H9 (cell line): ENCODE data around the gene SLC16A11. TPM values are rescaled to one million over a fixed set of nuclear protein-coding genes. Genes with fewer than 3 reads are reported as not detected.
A peak's percentile ranks its signal among the peaks of the same experiment; 100 is the strongest.

Experiments used
- DNase-seq: peaks from one replicate; pipeline ENCODE4 v3.0.0-alpha.2; 2017
- H2AFZ ChIP-seq: one replicate; pipeline ENCODE4 v1.6.1; 2013; ENCODE audit warnings: mild to moderate bottlenecking, low read length, control low read depth, moderate library complexity
- H2AK5ac ChIP-seq: 2 replicates; pipeline ENCODE4 v1.6.1; 2013; ENCODE audit warnings: low read length, control low read depth, mixed read lengths; ENCODE audit not compliant: insufficient read length
- H2BK120ac ChIP-seq: one replicate; pipeline ENCODE4 v1.6.1; 2013; ENCODE audit warnings: low read depth, mild to moderate bottlenecking, low read length, control low read depth, inconsistent platforms; ENCODE audit not compliant: poor library complexity, severe bottlenecking
- H2BK12ac ChIP-seq: 2 replicates; pipeline ENCODE4 v1.6.1; 2013; ENCODE audit warnings: low read length, control low read depth, mixed read lengths, low read depth; ENCODE audit not compliant: insufficient read length
- H2BK15ac ChIP-seq: 2 replicates; pipeline ENCODE4 v1.6.1; 2013; ENCODE audit warnings: low read depth, low read length, control low read depth
- H2BK20ac ChIP-seq: one replicate; pipeline ENCODE4 v1.6.1; 2013; ENCODE audit warnings: low read depth, mild to moderate bottlenecking, low read length, control low read depth, inconsistent platforms; ENCODE audit not compliant: poor library complexity, severe bottlenecking
- H2BK5ac ChIP-seq: 2 replicates; pipeline ENCODE4 v1.6.1; 2013; ENCODE audit warnings: low read length, control low read depth, mixed read lengths; ENCODE audit not compliant: insufficient read length
- H3K14ac ChIP-seq: 2 replicates; pipeline ENCODE4 v1.6.1; 2013; ENCODE audit warnings: low read length, control low read depth; ENCODE audit not compliant: insufficient read depth
- H3K18ac ChIP-seq: 2 replicates; pipeline ENCODE4 v1.6.1; 2013; ENCODE audit warnings: low read depth, mild to moderate bottlenecking, mixed read lengths, low read length, control low read depth; ENCODE audit not compliant: insufficient read length
- H3K23ac ChIP-seq: 2 replicates; pipeline ENCODE4 v1.6.1; 2013; ENCODE audit warnings: low read length, control low read depth, mixed read lengths, low read depth; ENCODE audit not compliant: insufficient read length
- H3K23me2 ChIP-seq: 2 replicates; pipeline ENCODE4 v1.6.1; 2013; ENCODE audit warnings: low read depth, mild to moderate bottlenecking, mixed read lengths, low read length, control low read depth; ENCODE audit not compliant: insufficient read length, poor library complexity, severe bottlenecking
- H3K27ac ChIP-seq: 2 replicates; pipeline ENCODE4 v1.5.1; 2013; ENCODE audit warnings: low read length, control low read depth, mixed read lengths, low read depth; ENCODE audit not compliant: insufficient read length
- H3K27me3 ChIP-seq: 2 replicates; pipeline ENCODE4 v1.6.1; 2013; ENCODE audit warnings: low read length, control low read depth, inconsistent platforms; ENCODE audit not compliant: insufficient read depth
- H3K4ac ChIP-seq: 2 replicates; pipeline ENCODE4 v1.6.1; 2013; ENCODE audit warnings: low read depth, mild to moderate bottlenecking, control low read depth, inconsistent platforms, low read length, moderate library complexity
- H3K4me1 ChIP-seq: 2 replicates; pipeline ENCODE4 v1.6.1; 2013; ENCODE audit warnings: low read length, control low read depth, inconsistent platforms; ENCODE audit not compliant: insufficient read depth
- H3K4me2 ChIP-seq: 2 replicates; pipeline ENCODE4 v1.6.1; 2013; ENCODE audit warnings: low read length, control low read depth, mixed read lengths; ENCODE audit not compliant: insufficient read length, insufficient read depth
- H3K56ac ChIP-seq: 2 replicates; pipeline ENCODE4 v1.6.1; 2013; ENCODE audit warnings: low read depth, mild to moderate bottlenecking, mixed read lengths, low read length, control low read depth; ENCODE audit not compliant: insufficient read length
- H3K79me1 ChIP-seq: 2 replicates; pipeline ENCODE4 v1.6.1; 2013; ENCODE audit warnings: low read depth, mild to moderate bottlenecking, moderate library complexity, low read length, control low read depth, inconsistent platforms; ENCODE audit not compliant: insufficient read depth, poor library complexity, severe bottlenecking
- H3K79me2 ChIP-seq: 2 replicates; pipeline ENCODE4 v1.6.1; 2013; ENCODE audit warnings: low read length, control low read depth, inconsistent platforms; ENCODE audit not compliant: insufficient read depth
- H3K9ac ChIP-seq: 2 replicates; pipeline ENCODE4 v1.6.1; 2013; ENCODE audit warnings: low read length, control low read depth, mixed read lengths; ENCODE audit not compliant: insufficient read length; ENCODE audit errors: extremely low read depth
- H3K9me3 ChIP-seq: one replicate; pipeline ENCODE4 v1.6.1; 2013; ENCODE audit warnings: low read depth, low read length, inconsistent platforms; ENCODE audit not compliant: control insufficient read depth
- H3T11ph ChIP-seq: one replicate; pipeline ENCODE4 v1.6.1; 2013; ENCODE audit warnings: mild to moderate bottlenecking, low read length, control low read depth, inconsistent platforms
- H4K20me1 ChIP-seq: one replicate; pipeline ENCODE4 v1.6.1; 2013; ENCODE audit not compliant: control insufficient read depth, insufficient read length, insufficient read depth
- H4K5ac ChIP-seq: 2 replicates; pipeline ENCODE4 v1.6.1; 2013; ENCODE audit warnings: low read depth, mild to moderate bottlenecking, mixed read lengths, low read length, control low read depth; ENCODE audit not compliant: insufficient read length
- H4K8ac ChIP-seq: replicated peaks from 2 replicates; pipeline ENCODE4 v1.6.1; 2013; ENCODE audit warnings: low read length, control low read depth, mixed read lengths, low read depth; ENCODE audit not compliant: insufficient read length
- H4K91ac ChIP-seq: 2 replicates; pipeline ENCODE4 v1.6.1; 2013; ENCODE audit warnings: low read depth, mild to moderate bottlenecking, moderate library complexity, mixed read lengths, low read length, control low read depth; ENCODE audit not compliant: insufficient read length
- H3K27ac Mint-ChIP-seq, 3 experiments: 2 replicates in 2 of 3; 3 replicates in 1 of 3; pipeline ENCODE4 v1.8.0; 2020 to 2021; ENCODE audit warnings: mixed read lengths in 3 of 3, mild to moderate bottlenecking in 1 of 3, moderate library complexity in 1 of 3
- H3K27me3 Mint-ChIP-seq: 2 replicates; pipeline ENCODE4 v1.8.0; 2021; ENCODE audit warnings: low read depth, mild to moderate bottlenecking, moderate library complexity, mixed read lengths
- H3K36me3 Mint-ChIP-seq, 3 experiments: 2 replicates in 2 of 3; 3 replicates in 1 of 3; pipeline ENCODE4 v1.8.0; 2020 to 2021; ENCODE audit warnings: low read depth in 3 of 3, mixed read lengths in 3 of 3; ENCODE audit not compliant: insufficient read depth in 1 of 3
- H3K4me1 Mint-ChIP-seq, 2 experiments: 2 replicates each; pipeline ENCODE4 v1.8.0; 2020; ENCODE audit warnings: mixed read lengths in 2 of 2
- H3K4me3 Mint-ChIP-seq, 2 experiments: 2 replicates in 1 of 2; 3 replicates in 1 of 2; pipeline ENCODE4 v1.8.0; 2020 to 2021; ENCODE audit warnings: mild to moderate bottlenecking in 2 of 2, mixed read lengths in 2 of 2, moderate library complexity in 1 of 2
- H3K9me3 Mint-ChIP-seq, 2 experiments: 2 replicates in 1 of 2; 3 replicates in 1 of 2; pipeline ENCODE4 v1.8.0; 2020; ENCODE audit warnings: mild to moderate bottlenecking in 2 of 2, mixed read lengths in 2 of 2, moderate library complexity in 1 of 2
- WGBS: extraction: QIAGEN DNeasy Blood & Tissue Kit; methylation state at CpG from one replicate; pipeline ENCODE4 v1.1.7; 2013; ENCODE audit warnings: missing lambda C conversion rate, low lambda C conversion rate, mixed read lengths; ENCODE audit not compliant: insufficient read length; ENCODE audit errors: extremely low coverage; 5-methylcytosine and 5-hydroxymethylcytosine counted together
- total RNA-seq: library from RNA; stranded (reverse); gene quantifications from 2 replicates; pipeline ENCODE4 v1.2.1, GENCODE V29; 2021
- TF ChIP-seq, protein P1 (sequence below): fragments of 200-600 bp; sonication (generic); conservative IDR thresholded peaks from 3 replicates; pipeline ENCODE4 v1.8.0; 2021; ENCODE audit warnings: antibody characterized with exemption, mild to moderate bottlenecking

SLC16A11 gene
- total RNA-seq, 1 experiment from 2014 or later = 0.13 TPM

GRCh38 chr17:7018331-7018964 lies 25.4 kb downstream of the SLC16A11 start:
- Mint-ChIP-seq H3K36me3 (peaks cover 2 to 22% (median 3%) of the 10 kb centered on the region in 3 experiments; a peak in 4 of 7 replicates), H3K4me1 (peaks cover 38 to 62% of the 10 kb centered on the region in 2 experiments)
- no peak overlapping the region for H2AFZ ChIP-seq

More at GRCh38 chr17:7018331-7018964, 25.4 kb downstream of the SLC16A11 start:
- Histone ChIP-seq H2AK5ac (no peak overlapping the region), H2BK15ac (no peak overlapping the region), H2BK12ac (no peak overlapping the region), H2BK5ac (no peak overlapping the region), H4K20me1 (no peaks in the 10 kb centered on the region), H4K5ac (no peak overlapping the region), H3K4ac (no peak overlapping the region), H3K27me3 (peaks cover 6% of the 10 kb centered on the region; the same call in 1 of the 2 replicates), H3K4me1 (0 out of 2 replicates have a peak, but pooled peaks cover 3% of the 10 kb centered on the region), H3K9ac (no peak overlapping the region), H3K79me2 (no peaks in the 10 kb centered on the region), H2BK120ac (no peak overlapping the region), H3K14ac (no peak overlapping the region), H3K79me1 (no peaks in the 10 kb centered on the region), H3K18ac (no peak overlapping the region), H3K9me3 (no peaks in the 10 kb centered on the region), H4K91ac (no peak overlapping the region), H3K23ac (no peak overlapping the region), H3K27ac (no peak overlapping the region), H2BK20ac (no peak overlapping the region), H3K23me2 (peaks cover 25% of the 10 kb centered on the region), H3T11ph (no peak overlapping the region), H3K56ac (no peak overlapping the region), H3K4me2 (no peak overlapping the region), H4K8ac (no peak overlapping the region)
- Mint-ChIP-seq H3K9me3 (peaks cover 0 to 2% of the 10 kb centered on the region in 2 experiments; a peak in 1 of 5 replicates), H3K4me3 (peak overlapping the region in 1 of 2 experiments; percentile 6; a peak in 2 of 5 replicates), H3K27ac (peak overlapping the region in 1 of 3 experiments; percentile 15; a peak in 1 of 7 replicates), H3K27me3 (peaks cover 32% of the 10 kb centered on the region)
- TF ChIP-seq, protein P1, sequence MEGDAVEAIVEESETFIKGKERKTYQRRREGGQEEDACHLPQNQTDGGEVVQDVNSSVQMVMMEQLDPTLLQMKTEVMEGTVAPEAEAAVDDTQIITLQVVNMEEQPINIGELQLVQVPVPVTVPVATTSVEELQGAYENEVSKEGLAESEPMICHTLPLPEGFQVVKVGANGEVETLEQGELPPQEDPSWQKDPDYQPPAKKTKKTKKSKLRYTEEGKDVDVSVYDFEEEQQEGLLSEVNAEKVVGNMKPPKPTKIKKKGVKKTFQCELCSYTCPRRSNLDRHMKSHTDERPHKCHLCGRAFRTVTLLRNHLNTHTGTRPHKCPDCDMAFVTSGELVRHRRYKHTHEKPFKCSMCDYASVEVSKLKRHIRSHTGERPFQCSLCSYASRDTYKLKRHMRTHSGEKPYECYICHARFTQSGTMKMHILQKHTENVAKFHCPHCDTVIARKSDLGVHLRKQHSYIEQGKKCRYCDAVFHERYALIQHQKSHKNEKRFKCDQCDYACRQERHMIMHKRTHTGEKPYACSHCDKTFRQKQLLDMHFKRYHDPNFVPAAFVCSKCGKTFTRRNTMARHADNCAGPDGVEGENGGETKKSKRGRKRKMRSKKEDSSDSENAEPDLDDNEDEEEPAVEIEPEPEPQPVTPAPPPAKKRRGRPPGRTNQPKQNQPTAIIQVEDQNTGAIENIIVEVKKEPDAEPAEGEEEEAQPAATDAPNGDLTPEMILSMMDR = no peak
- WGBS = 100% methylated on average over 2 of the region's 10 CpGs
- no peak for DNase-seq
